ENCODE measurements around the gene SGMS1.

DNA sequence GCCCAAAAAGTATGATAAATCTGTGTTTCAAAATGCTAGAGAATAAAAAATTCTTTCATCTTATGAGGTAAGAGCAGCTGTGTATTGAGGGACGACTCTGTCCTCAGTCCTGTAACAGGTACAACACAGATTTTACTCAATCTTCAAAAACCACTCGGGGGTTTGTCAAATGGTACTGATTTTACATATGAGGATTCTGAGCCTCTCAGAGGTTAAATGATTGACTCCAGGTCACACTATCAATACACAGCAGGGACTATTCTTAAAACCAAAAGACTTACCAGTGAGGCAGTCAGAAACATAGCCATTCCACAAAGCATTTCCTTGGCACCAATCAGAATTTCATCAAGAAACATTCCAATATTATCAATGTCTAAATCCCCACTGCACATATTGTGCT lies 95.5 kb downstream of the SGMS1 start:
- TF ChIP-seq, protein P1, sequence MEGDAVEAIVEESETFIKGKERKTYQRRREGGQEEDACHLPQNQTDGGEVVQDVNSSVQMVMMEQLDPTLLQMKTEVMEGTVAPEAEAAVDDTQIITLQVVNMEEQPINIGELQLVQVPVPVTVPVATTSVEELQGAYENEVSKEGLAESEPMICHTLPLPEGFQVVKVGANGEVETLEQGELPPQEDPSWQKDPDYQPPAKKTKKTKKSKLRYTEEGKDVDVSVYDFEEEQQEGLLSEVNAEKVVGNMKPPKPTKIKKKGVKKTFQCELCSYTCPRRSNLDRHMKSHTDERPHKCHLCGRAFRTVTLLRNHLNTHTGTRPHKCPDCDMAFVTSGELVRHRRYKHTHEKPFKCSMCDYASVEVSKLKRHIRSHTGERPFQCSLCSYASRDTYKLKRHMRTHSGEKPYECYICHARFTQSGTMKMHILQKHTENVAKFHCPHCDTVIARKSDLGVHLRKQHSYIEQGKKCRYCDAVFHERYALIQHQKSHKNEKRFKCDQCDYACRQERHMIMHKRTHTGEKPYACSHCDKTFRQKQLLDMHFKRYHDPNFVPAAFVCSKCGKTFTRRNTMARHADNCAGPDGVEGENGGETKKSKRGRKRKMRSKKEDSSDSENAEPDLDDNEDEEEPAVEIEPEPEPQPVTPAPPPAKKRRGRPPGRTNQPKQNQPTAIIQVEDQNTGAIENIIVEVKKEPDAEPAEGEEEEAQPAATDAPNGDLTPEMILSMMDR (IDR thresholded peaks at IDR 0.05; ENCODE audit: poor library complexity, severe bottlenecking), result no peak
- no peak for TF ChIP-seq EZH2 (IDR thresholded peaks at IDR 0.05; ENCODE audit: borderline replicate concordance, insufficient read depth, low read length, poor library complexity, severe bottlenecking)

Measured in neural cell (in vitro differentiated cells).